Activated CD8-positive, alpha-beta memory T cell treated with anti-CD3 and anti-CD28 coated beads for 4 hours (primary cell): Measurements from ENCODE around the gene NDUFA5.

ENCODE experiments used
- DNase-seq, 2 donors: peaks; one replicate each; pipeline ENCODE4 v3.0.0-alpha.2; 2020; ENCODE audit warnings: low read depth in 2 of 2

The NDUFA5 gene

GRCh38 chr7:123505221-123505620 is 52.4 kb downstream of the NDUFA5 start:
- DNase-seq, result no peak

GRCh38 chr7:123502201-123502600 is 55.4 kb downstream of the NDUFA5 start:
- DNase-seq, result no peak

GRCh38 chr7:123500878-123501489 is 56.6 kb downstream of the NDUFA5 start:
- DNase-seq, result no peak

GRCh38 chr7:123499211-123499970 is 58.2 kb downstream of the NDUFA5 start:
- no peak for DNase-seq

GRCh38 chr7:123498601-123499000 is 59.0 kb downstream of the NDUFA5 start:
- DNase-seq, result no peak

- DNase-seq, result no peak
These were observed 59.6 kb downstream of the NDUFA5 start for GRCh38 chr7:123498031-123498430.

GRCh38 chr7:123494193-123494796 is 63.3 kb downstream of the NDUFA5 start:
- no peak for DNase-seq

- DNase-seq, result no peak
These were observed 65.1 kb downstream of the NDUFA5 start for GRCh38 chr7:123492485-123492884.
